GM18861 (cell line): Measurements from ENCODE around the gene TTC23.
A peak's percentile ranks its signal among the peaks of the same experiment; 100 is the strongest.

Experiments used
- ATAC-seq: cut with Tn5 transposase; IDR thresholded peaks from one replicate; pipeline ENCODE4 v1.9.1; 2021; ENCODE audit not compliant: unreplicated experiment

Gene TTC23

DNA sequence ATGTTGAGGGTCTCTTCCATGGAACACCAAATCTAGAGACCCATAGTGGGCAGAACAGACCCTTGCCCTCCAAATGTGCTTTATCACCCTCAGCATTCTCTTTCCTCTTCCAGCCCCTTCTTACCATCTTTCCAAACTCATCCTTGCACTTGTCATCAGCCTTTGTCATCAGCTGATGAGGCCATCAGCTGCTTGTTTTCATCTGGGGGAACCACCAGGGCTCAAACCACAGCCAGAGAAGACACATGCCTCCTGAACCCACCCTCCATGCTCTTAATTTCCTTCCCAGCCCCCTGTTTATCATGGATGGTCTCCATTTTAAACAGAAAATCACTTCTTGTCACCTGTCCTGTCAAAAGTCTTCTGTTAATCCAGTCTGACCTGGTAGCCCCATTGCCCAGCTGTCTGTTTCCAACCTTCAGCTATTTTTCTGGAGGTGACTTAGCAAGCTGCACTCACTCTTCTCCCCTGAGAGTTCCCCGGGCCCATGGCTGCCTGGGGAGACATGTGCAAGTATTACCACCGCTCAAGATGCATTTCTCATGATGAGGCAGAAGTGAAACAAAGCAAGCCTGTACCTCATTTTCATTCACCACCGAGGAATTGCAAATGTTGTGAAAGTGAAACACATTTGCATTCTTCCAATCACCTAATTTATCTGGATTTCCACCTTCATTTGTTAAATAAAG is 159.2 kb downstream of the TTC23 start:
- peak; percentile 99 for ATAC-seq

DNA sequence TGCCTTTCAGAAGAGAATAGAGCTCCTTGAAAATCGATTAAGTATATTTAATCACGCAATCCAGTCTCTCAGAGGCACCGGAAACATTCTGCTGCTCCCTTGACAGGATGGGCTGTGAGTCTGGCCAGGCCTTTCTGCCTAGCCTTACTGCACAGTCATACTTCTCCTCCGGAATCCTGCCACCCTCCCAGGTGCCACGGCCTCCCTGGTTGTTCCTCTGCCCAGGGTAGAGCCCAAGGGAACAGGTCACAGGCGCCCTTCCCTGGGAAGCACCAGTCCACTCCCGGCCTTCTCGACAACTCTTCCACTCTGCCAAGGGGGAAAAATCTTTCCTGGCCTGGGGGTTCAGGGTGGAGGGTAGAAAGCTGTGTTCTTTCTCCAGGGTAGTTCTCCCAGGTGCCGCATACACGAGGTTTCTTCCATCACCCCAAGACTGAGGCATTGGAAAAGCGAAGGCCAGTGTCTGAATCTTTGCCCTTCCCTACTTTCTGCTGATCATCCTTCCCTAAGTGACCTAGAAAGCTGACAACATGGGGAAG is 161.9 kb downstream of the TTC23 start:
- ATAC-seq: no peak

DNA sequence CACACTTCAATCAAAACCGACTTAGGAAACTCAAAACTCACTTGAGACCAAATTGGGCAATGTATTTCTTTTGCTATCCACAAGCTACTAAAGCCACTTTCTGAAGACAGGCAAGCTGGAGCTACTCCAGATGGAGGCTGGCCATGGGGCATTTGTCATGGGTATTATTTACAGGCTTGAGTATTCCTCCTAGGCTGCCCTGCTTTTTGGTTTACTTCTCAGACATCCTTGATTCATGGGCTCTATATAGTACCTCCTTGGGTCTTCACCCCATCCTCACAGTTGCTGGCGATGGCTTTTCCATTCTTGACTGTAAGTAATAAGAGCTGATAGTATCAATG is 163.1 kb downstream of the TTC23 start:
- no peak for ATAC-seq
